Measurements from ENCODE around the gene KCNS3.

Gene KCNS3

GRCh38 chr2:17878281-17879136, at the start of gene KCNS3:
Gene KCNS3, plus strand, starts transcription at chr2:17878667. Its CDS starts 52,342 bp downstream, at chr2:17931009.
- peak; percentile 57 for DNase-seq (ENCODE audit: low read depth)

- peak; percentile 70 for DNase-seq (ENCODE audit: low read depth)
Observed at GRCh38 chr2:17830053-17831034, 48.1 kb upstream of the KCNS3 start.

- peak; percentile 3 for DNase-seq (ENCODE audit: low read depth)
Observed at GRCh38 chr2:17835516-17835915, 43.0 kb upstream of the KCNS3 start.

- no peak for DNase-seq (ENCODE audit: low read depth)
Observed at GRCh38 chr2:17839959-17840358, 38.5 kb upstream of the KCNS3 start.

GRCh38 chr2:17843457-17843856, 35.0 kb upstream of the KCNS3 start:
- no peak for DNase-seq (ENCODE audit: low read depth)

GRCh38 chr2:17845806-17846205, 32.7 kb upstream of the KCNS3 start:
- DNase-seq (ENCODE audit: low read depth): no peak

GRCh38 chr2:17846676-17847075, 31.8 kb upstream of the KCNS3 start:
- no peak for DNase-seq (ENCODE audit: low read depth)

- DNase-seq (ENCODE audit: low read depth): no peak
Observed at GRCh38 chr2:17847236-17847635, 31.2 kb upstream of the KCNS3 start.

GRCh38 chr2:17849275-17849674, 29.2 kb upstream of the KCNS3 start:
- DNase-seq (ENCODE audit: low read depth): no peak

- no peak for DNase-seq (ENCODE audit: low read depth)
Observed at GRCh38 chr2:17850151-17850550, 28.3 kb upstream of the KCNS3 start.

GRCh38 chr2:17851731-17852585, 26.5 kb upstream of the KCNS3 start:
- DNase-seq (ENCODE audit: low read depth): peak; percentile 72

- DNase-seq (ENCODE audit: low read depth): no peak
Observed at GRCh38 chr2:17853799-17854198, 24.7 kb upstream of the KCNS3 start.

- DNase-seq (ENCODE audit: low read depth): peak; percentile 55
Observed at GRCh38 chr2:17857021-17857420, 21.4 kb upstream of the KCNS3 start.

- no peak for DNase-seq (ENCODE audit: low read depth)
Observed at GRCh38 chr2:17858064-17858463, 20.4 kb upstream of the KCNS3 start.

- DNase-seq (ENCODE audit: low read depth): no peak
Observed at GRCh38 chr2:17863539-17863938, 14.9 kb upstream of the KCNS3 start.

- DNase-seq (ENCODE audit: low read depth): no peak
Observed at GRCh38 chr2:17864676-17865075, 13.8 kb upstream of the KCNS3 start.

GRCh38 chr2:17867133-17867532, 11.3 kb upstream of the KCNS3 start:
- no peak for DNase-seq (ENCODE audit: low read depth)

GRCh38 chr2:17869128-17869527, 9.3 kb upstream of the KCNS3 start:
- peak; percentile 29 for DNase-seq (ENCODE audit: low read depth)

- no peak for DNase-seq (ENCODE audit: low read depth)
Observed at GRCh38 chr2:17871639-17872038, 6.8 kb upstream of the KCNS3 start.

GRCh38 chr2:17873021-17873420, 5.4 kb upstream of the KCNS3 start:
- no peak for DNase-seq (ENCODE audit: low read depth)

GRCh38 chr2:17876590-17876989, 1.9 kb upstream of the KCNS3 start:
- DNase-seq (ENCODE audit: low read depth): no peak

- DNase-seq (ENCODE audit: low read depth): peak; percentile 6
Observed at GRCh38 chr2:17877811-17878280, 621 bp upstream of the KCNS3 start.
